Astrocyte (in vitro differentiated cells and primary cell): ENCODE data around the gene NRP1. TPM values are rescaled to one million over a fixed set of nuclear protein-coding genes. Genes with fewer than 3 reads are reported as not detected.

ENCODE experiments used
- DNase-seq: peaks from one replicate; pipeline ENCODE4 v3.0.0-alpha.2; 2010; ENCODE audit warnings: low read depth
- FAIRE-seq: peaks from 2 replicates; lab custom pipeline; 2011; peaks lifted over from hg19 to GRCh38; lab: Jason Lieb, UNC
- H2AFZ ChIP-seq: 2 replicates; pipeline ENCODE4 v1.6.0; 2012; ENCODE audit warnings: low read depth, low read length, inconsistent platforms
- H3K27ac ChIP-seq: 2 replicates; pipeline ENCODE4 v1.5.1; 2011; ENCODE audit warnings: low read depth, low read length, inconsistent platforms
- H3K27me3 ChIP-seq: 2 replicates; pipeline ENCODE4 v1.6.0; 2011; ENCODE audit warnings: low read length, inconsistent platforms; ENCODE audit not compliant: insufficient read depth
- H3K36me3 ChIP-seq: 2 replicates; pipeline ENCODE4 v1.5.1; 2011; ENCODE audit warnings: low read length, inconsistent platforms; ENCODE audit not compliant: insufficient read depth
- H3K4me1 ChIP-seq: 2 replicates; pipeline ENCODE4 v1.5.1; 2011; ENCODE audit warnings: low read length, inconsistent platforms; ENCODE audit not compliant: insufficient read depth
- H3K4me2 ChIP-seq: 2 replicates; pipeline ENCODE4 v1.6.0; 2012; ENCODE audit warnings: low read length, inconsistent platforms
- H3K4me3 ChIP-seq: 2 replicates; pipeline ENCODE4 v1.5.1; 2011; ENCODE audit warnings: low read depth, mild to moderate bottlenecking, low read length, inconsistent platforms; ENCODE audit not compliant: insufficient read depth
- H3K79me2 ChIP-seq: 2 replicates; pipeline ENCODE4 v1.6.0; 2012; ENCODE audit warnings: mild to moderate bottlenecking, low read length, inconsistent platforms; ENCODE audit not compliant: insufficient read depth
- H3K9ac ChIP-seq: 2 replicates; pipeline ENCODE4 v1.6.0; 2012; ENCODE audit warnings: mild to moderate bottlenecking, low read length, inconsistent platforms
- H3K9me3 ChIP-seq: 2 replicates; pipeline ENCODE4 v1.5.1; 2012; ENCODE audit warnings: low read depth, mild to moderate bottlenecking, low read length, inconsistent platforms; ENCODE audit not compliant: insufficient read depth
- H4K20me1 ChIP-seq: 2 replicates; pipeline ENCODE4 v1.6.0; 2012; ENCODE audit warnings: low read length, inconsistent platforms; ENCODE audit not compliant: insufficient read depth
- H3K27ac Mint-ChIP-seq: one replicate; pipeline ENCODE4 v1.8.0; 2021; ENCODE audit warnings: mild to moderate bottlenecking, mixed read lengths; ENCODE audit not compliant: unreplicated experiment
- H3K27me3 Mint-ChIP-seq: one replicate; pipeline ENCODE4 v1.8.0; 2021; ENCODE audit warnings: low read depth, mixed read lengths; ENCODE audit not compliant: unreplicated experiment
- H3K36me3 Mint-ChIP-seq: one replicate; pipeline ENCODE4 v1.8.0; 2021; ENCODE audit warnings: low read depth, mixed read lengths; ENCODE audit not compliant: unreplicated experiment
- H3K4me1 Mint-ChIP-seq: one replicate; pipeline ENCODE4 v1.8.0; 2021; ENCODE audit warnings: low read depth, mixed read lengths; ENCODE audit not compliant: unreplicated experiment
- H3K4me3 Mint-ChIP-seq: one replicate; pipeline ENCODE4 v1.8.0; 2021; ENCODE audit warnings: mild to moderate bottlenecking, moderate library complexity, mixed read lengths; ENCODE audit not compliant: unreplicated experiment
- H3K9me3 Mint-ChIP-seq: one replicate; pipeline ENCODE4 v1.8.0; 2021; ENCODE audit warnings: mild to moderate bottlenecking, mixed read lengths; ENCODE audit not compliant: unreplicated experiment
- EZH2 ChIP-seq: IDR thresholded peaks from 2 replicates; pipeline ENCODE4 v1.6.1; 2012; ENCODE audit warnings: mild to moderate bottlenecking, low read length, inconsistent platforms; ENCODE audit not compliant: insufficient read depth
- total RNA-seq: library from RNA; stranded (reverse); gene quantifications from 2 replicates; pipeline ENCODE4 v1.2.1, GENCODE V29; 2021
- TF ChIP-seq, protein P1 (sequence below): IDR thresholded peaks from 2 replicates; pipeline ENCODE4 v1.5.1; 2011; ENCODE audit warnings: low read depth, mild to moderate bottlenecking, inconsistent platforms, low read length, moderate library complexity; ENCODE audit not compliant: insufficient read depth

The NRP1 gene
- total RNA-seq, 1 donor from 2014 or later: 59.4 TPM

DNA sequence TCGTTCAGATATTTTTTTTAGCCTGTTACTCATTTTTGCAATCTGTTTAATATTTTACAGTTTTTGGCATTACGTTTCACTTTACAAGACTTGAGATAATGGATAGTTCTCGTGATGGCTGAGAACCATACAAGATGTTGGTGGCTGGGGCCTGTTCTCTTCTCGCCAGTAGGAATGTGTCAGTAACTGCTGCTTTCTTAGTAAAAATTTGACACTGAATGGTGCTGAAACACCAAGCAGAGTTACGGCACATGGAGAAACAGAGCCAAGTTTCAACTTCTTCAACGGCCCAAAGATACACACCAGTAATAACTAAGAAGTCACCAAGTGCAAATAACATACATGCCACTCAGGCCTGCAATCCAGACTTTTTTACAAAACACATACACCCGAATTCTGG is 130.4 kb downstream of the NRP1 start:
- peaks cover 30% of the 10 kb centered on the region for H3K36me3 Mint-ChIP-seq
- H3K4me1 ChIP-seq: no peaks in the 10 kb centered on the region
- H3K27me3 Mint-ChIP-seq: no peaks in the 10 kb centered on the region
- H3K4me1 Mint-ChIP-seq: no peaks in the 10 kb centered on the region
- no peak for DNase-seq
- H3K36me3 ChIP-seq: peaks cover 56% of the 10 kb centered on the region
- no peak overlapping the region for H2AFZ ChIP-seq
- H3K4me3 Mint-ChIP-seq: no peak overlapping the region
- H3K79me2 ChIP-seq: no peaks in the 10 kb centered on the region
- H3K27ac ChIP-seq: no peak overlapping the region
- no peak overlapping the region for H3K9ac ChIP-seq
- H3K4me2 ChIP-seq: no peak overlapping the region
- no peak for TF ChIP-seq EZH2
- TF ChIP-seq, protein P1, sequence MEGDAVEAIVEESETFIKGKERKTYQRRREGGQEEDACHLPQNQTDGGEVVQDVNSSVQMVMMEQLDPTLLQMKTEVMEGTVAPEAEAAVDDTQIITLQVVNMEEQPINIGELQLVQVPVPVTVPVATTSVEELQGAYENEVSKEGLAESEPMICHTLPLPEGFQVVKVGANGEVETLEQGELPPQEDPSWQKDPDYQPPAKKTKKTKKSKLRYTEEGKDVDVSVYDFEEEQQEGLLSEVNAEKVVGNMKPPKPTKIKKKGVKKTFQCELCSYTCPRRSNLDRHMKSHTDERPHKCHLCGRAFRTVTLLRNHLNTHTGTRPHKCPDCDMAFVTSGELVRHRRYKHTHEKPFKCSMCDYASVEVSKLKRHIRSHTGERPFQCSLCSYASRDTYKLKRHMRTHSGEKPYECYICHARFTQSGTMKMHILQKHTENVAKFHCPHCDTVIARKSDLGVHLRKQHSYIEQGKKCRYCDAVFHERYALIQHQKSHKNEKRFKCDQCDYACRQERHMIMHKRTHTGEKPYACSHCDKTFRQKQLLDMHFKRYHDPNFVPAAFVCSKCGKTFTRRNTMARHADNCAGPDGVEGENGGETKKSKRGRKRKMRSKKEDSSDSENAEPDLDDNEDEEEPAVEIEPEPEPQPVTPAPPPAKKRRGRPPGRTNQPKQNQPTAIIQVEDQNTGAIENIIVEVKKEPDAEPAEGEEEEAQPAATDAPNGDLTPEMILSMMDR: no peak
- no peak overlapping the region for H3K4me3 ChIP-seq
- no peak overlapping the region for H3K27ac Mint-ChIP-seq
- H3K9me3 Mint-ChIP-seq: no peaks in the 10 kb centered on the region
- H3K9me3 ChIP-seq: no peaks in the 10 kb centered on the region
- H3K27me3 ChIP-seq: no peaks in the 10 kb centered on the region
- FAIRE-seq: no peak
- H4K20me1 ChIP-seq: no peaks in the 10 kb centered on the region

DNA sequence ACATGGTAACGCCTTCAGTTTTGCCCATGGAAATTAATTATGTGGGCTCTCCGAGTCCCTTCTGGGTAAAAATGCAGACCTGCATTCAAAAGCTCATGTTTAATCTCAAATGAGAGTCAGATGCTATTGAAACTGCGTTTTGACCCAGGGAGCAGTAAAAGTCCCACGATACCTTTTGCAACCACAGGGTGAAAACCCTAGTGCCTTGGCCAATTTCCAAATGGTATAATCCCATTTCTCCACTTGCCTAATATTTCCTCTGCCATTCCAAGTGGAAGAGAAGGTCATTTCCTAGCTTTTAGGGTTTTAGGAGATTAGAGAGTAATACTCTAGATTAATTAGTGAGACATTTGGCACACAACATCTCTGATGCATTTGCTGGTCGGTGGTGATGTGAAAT is 132.5 kb downstream of the NRP1 start:
- no peaks in the 10 kb centered on the region for H3K4me1 Mint-ChIP-seq

More for the DNA sequence above, 132.5 kb downstream of the NRP1 start:
- H3K27me3 ChIP-seq: no peaks in the 10 kb centered on the region
- H3K9ac ChIP-seq: no peak overlapping the region
- no peaks in the 10 kb centered on the region for H3K27me3 Mint-ChIP-seq
- TF ChIP-seq, protein P1: no peak
- no peak for TF ChIP-seq EZH2
- peaks cover 58% of the 10 kb centered on the region for H3K36me3 ChIP-seq
- no peak overlapping the region for H3K27ac Mint-ChIP-seq
- no peaks in the 10 kb centered on the region for H3K9me3 ChIP-seq
- H3K79me2 ChIP-seq: no peaks in the 10 kb centered on the region
- H3K9me3 Mint-ChIP-seq: no peaks in the 10 kb centered on the region
- H3K27ac ChIP-seq: no peak overlapping the region
- H2AFZ ChIP-seq: no peak overlapping the region
- no peak overlapping the region for H3K4me3 ChIP-seq
- H4K20me1 ChIP-seq: no peaks in the 10 kb centered on the region
- DNase-seq (no peak), FAIRE-seq (no peak)
- no peak overlapping the region for H3K4me3 Mint-ChIP-seq
- H3K4me1 ChIP-seq: peaks cover 6% of the 10 kb centered on the region
- no peak overlapping the region for H3K4me2 ChIP-seq
- peaks cover 25% of the 10 kb centered on the region for H3K36me3 Mint-ChIP-seq
